Keratinocyte (primary cell): ENCODE results near the gene RNF4. TPM values are rescaled to one million over a fixed set of nuclear protein-coding genes. Genes with fewer than 3 reads are reported as not detected.

Source experiments
- DNase-seq: peaks from one replicate; pipeline ENCODE4 v3.0.0-alpha.2; 2011; ENCODE audit warnings: low read depth, missing footprints, low spot score
- FAIRE-seq: peaks from 2 replicates; lab custom pipeline; 2011; peaks lifted over from hg19 to GRCh38; lab: Jason Lieb, UNC
- H2AFZ ChIP-seq: 2 replicates; pipeline ENCODE4 v1.6.0; 2012; ENCODE audit warnings: low read length, control low read depth, inconsistent platforms; ENCODE audit not compliant: control insufficient read depth
- H3K27ac ChIP-seq: 2 replicates; pipeline ENCODE4 v1.5.1; 2011; ENCODE audit warnings: low read length; ENCODE audit not compliant: control insufficient read depth, insufficient read depth
- H3K27me3 ChIP-seq: 3 replicates; pipeline ENCODE4 v1.6.0; 2011; ENCODE audit warnings: low read length; ENCODE audit not compliant: control insufficient read depth, insufficient read depth; ENCODE audit errors: extremely low read depth
- H3K36me3 ChIP-seq, 2 experiments: 2 replicates in 1 of 2; 3 replicates in 1 of 2; pipeline ENCODE4 v1.5.1; 2011; ENCODE audit warnings: low read length in 2 of 2, mild to moderate bottlenecking in 1 of 2; ENCODE audit not compliant: control insufficient read depth in 2 of 2, insufficient read depth in 2 of 2; ENCODE audit errors: extremely low read depth in 1 of 2
- H3K4me1 ChIP-seq: 3 replicates; pipeline ENCODE4 v1.5.1; 2011; ENCODE audit warnings: low read length; ENCODE audit not compliant: control insufficient read depth, insufficient read depth; ENCODE audit errors: extremely low read depth
- H3K4me2 ChIP-seq: 3 replicates; pipeline ENCODE4 v1.6.0; 2011; ENCODE audit warnings: low read depth, low read length; ENCODE audit not compliant: control insufficient read depth, insufficient read depth; ENCODE audit errors: extremely low read depth
- H3K4me3 ChIP-seq, 3 experiments: fragments of 200-600 bp in 1 of 3; sonication (generic) in 1 of 3; 2 replicates in 2 of 3; 3 replicates in 1 of 3; pipeline ENCODE4 v1.5.1; 2011 to 2016; ENCODE audit warnings: low read length in 3 of 3, mild to moderate bottlenecking in 3 of 3, control low read depth in 2 of 3, inconsistent platforms in 1 of 3, low read depth in 1 of 3, mixed read lengths in 1 of 3, mixed run types in 1 of 3, moderate library complexity in 1 of 3; ENCODE audit not compliant: control insufficient read depth in 2 of 3, insufficient read depth in 2 of 3; ENCODE audit errors: extremely low read depth in 1 of 3
- H3K79me2 ChIP-seq: 2 replicates; pipeline ENCODE4 v1.6.0; 2012; ENCODE audit warnings: low read length; ENCODE audit not compliant: control insufficient read depth, insufficient read depth
- H3K9ac ChIP-seq: 3 replicates; pipeline ENCODE4 v1.6.0; 2011; ENCODE audit warnings: low read length; ENCODE audit not compliant: control insufficient read depth, insufficient read depth; ENCODE audit errors: extremely low read depth
- H3K9me1 ChIP-seq: 3 replicates; pipeline ENCODE4 v1.6.0; 2011; ENCODE audit warnings: low read length; ENCODE audit not compliant: control insufficient read depth, insufficient read depth; ENCODE audit errors: extremely low read depth
- H3K9me3 ChIP-seq: 2 replicates; pipeline ENCODE4 v1.5.1; 2012; ENCODE audit warnings: low read depth, low read length; ENCODE audit not compliant: control insufficient read depth
- H4K20me1 ChIP-seq: 3 replicates; pipeline ENCODE4 v1.6.0; 2011; ENCODE audit warnings: low read length; ENCODE audit not compliant: control insufficient read depth, insufficient read depth; ENCODE audit errors: extremely low read depth
- EZH2 ChIP-seq: IDR thresholded peaks from one replicate; pipeline ENCODE4 v1.6.1; 2012; ENCODE audit warnings: inconsistent platforms, mild to moderate bottlenecking, low read length, moderate library complexity
- dilution Hi-C: fragments of 300-500 bp; cut with MboI; formaldehyde crosslinking; loops from one replicate; pipeline ENCODE4 v1.7.0; 2020; ENCODE audit warnings: low sequenced_read_pairs; ENCODE audit not compliant: extremely low pct_ligation_motif_present
- polyA plus RNA-seq, 5 experiments: library from polyadenylated mRNA; depleted of rRNA in 3 of 5; stranded (reverse) in 3 of 5; stranded (forward) in 1 of 5; unstranded in 1 of 5; fragments of >200 nt; gene quantifications; 1 replicate in 1 of 5; 2 replicates in 3 of 5; 3 replicates in 1 of 5; pipeline versions ENCODE4 v1.2.1 to v1.2.3, GENCODE V29; 2011 to 2012; ENCODE audit warnings: missing spikeins in 2 of 5, low read depth in 1 of 5, low replicate concordance in 1 of 5
- TF ChIP-seq, protein P1 (sequence below), 3 experiments: IDR thresholded peaks in 1 of 3; conservative IDR thresholded peaks in 1 of 3; optimal IDR thresholded peaks in 1 of 3; 2 replicates in 2 of 3; 3 replicates in 1 of 3; pipeline versions ENCODE3 to v1.5.1; 2011; ENCODE audit warnings: low read length in 3 of 3, mild to moderate bottlenecking in 3 of 3, moderate library complexity in 2 of 3, control low read depth in 1 of 3, inconsistent platforms in 1 of 3; ENCODE audit not compliant: insufficient read depth in 2 of 3; ENCODE audit errors: extremely low read depth in 1 of 3

Gene RNF4
- polyA plus RNA-seq, 1 donor (not counting 4 experiments of a cell fraction or from before 2014, with no cell fraction given) = 63.6 TPM

DNA sequence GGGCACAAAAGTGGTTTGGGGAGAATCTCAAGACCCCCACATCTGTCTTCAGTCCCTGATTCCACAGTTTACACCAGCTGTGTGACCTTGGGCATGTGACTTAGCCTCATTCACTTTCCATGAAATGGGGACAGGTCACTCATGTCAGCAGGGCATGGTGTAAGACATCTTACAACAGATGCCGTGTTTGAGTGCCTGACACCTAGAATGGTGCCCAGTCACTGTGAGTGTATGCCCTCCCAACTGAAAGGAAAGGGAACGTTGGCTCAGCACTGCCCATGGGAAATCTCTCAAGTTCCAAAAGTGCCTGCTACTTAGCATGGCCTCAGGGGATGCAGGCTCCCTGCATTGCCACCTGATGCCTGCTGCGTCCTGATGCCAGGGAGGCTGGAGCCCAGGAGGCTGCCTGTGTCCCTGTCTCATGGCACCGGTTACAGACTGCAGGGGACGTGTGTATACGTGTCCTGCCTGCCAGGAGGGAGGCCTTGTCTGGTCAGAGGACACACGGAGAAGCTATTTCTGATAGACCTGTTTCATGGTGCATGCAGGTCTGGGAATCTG, 32.2 kb downstream of the RNF4 start:
- no peak overlapping the region for H2AFZ ChIP-seq
- H3K4me3 ChIP-seq = no peak overlapping the region
- H3K4me2 ChIP-seq = no peak overlapping the region
- H3K9me1 ChIP-seq = peaks cover 2% of the 10 kb centered on the region
- dilution Hi-C loops = no loop called here
- TF ChIP-seq, protein P1, sequence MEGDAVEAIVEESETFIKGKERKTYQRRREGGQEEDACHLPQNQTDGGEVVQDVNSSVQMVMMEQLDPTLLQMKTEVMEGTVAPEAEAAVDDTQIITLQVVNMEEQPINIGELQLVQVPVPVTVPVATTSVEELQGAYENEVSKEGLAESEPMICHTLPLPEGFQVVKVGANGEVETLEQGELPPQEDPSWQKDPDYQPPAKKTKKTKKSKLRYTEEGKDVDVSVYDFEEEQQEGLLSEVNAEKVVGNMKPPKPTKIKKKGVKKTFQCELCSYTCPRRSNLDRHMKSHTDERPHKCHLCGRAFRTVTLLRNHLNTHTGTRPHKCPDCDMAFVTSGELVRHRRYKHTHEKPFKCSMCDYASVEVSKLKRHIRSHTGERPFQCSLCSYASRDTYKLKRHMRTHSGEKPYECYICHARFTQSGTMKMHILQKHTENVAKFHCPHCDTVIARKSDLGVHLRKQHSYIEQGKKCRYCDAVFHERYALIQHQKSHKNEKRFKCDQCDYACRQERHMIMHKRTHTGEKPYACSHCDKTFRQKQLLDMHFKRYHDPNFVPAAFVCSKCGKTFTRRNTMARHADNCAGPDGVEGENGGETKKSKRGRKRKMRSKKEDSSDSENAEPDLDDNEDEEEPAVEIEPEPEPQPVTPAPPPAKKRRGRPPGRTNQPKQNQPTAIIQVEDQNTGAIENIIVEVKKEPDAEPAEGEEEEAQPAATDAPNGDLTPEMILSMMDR (optimal IDR thresholded peaks at IDR 0.05 in 1 of 3, IDR thresholded peaks at IDR 0.05 in 1 of 3, conservative IDR thresholded peaks at IDR 0.05 in 1 of 3; ENCODE audit: extremely low read depth in 1 of 3, insufficient read depth in 2 of 3, low read length in 3 of 3) = no peak
- no peak for TF ChIP-seq EZH2
- peaks cover 34% of the 10 kb centered on the region for H3K79me2 ChIP-seq
- H4K20me1 ChIP-seq = peaks cover 2% of the 10 kb centered on the region
- no peaks in the 10 kb centered on the region for H3K9me3 ChIP-seq
- FAIRE-seq (no peak), DNase-seq (no peak)
- no peak overlapping the region for H3K9ac ChIP-seq
- peaks cover 39 to 40% of the 10 kb centered on the region in 2 experiments for H3K36me3 ChIP-seq
- no peak overlapping the region for H3K27ac ChIP-seq
- no peaks in the 10 kb centered on the region for H3K27me3 ChIP-seq
- H3K4me1 ChIP-seq = no peaks in the 10 kb centered on the region

DNA sequence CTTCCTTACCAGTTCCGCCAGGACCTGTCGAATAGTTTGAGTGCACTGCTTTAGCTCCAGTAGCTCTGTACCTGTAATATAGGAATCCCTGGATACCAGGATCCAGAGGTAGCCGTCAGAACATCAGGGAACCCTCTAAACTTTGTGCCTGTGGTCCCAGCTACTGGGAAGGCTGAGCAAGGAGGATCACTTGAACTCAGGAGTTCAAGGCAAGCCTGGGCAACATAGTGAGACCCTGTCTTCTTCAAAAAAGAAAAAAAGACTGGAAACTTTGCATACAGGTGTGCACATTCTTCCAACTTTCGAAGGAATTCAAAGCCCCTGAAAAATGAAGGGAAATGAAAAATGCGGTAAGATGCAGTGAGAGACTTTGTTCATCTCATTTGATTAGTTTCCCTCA, 34.9 kb downstream of the RNF4 start:
- H3K27ac ChIP-seq = no peak overlapping the region
- H3K36me3 ChIP-seq = peaks cover 36 to 37% of the 10 kb centered on the region in 2 experiments
- no peak overlapping the region for H3K9ac ChIP-seq
- TF ChIP-seq, protein P1 (optimal IDR thresholded peaks at IDR 0.05 in 1 of 3, IDR thresholded peaks at IDR 0.05 in 1 of 3, conservative IDR thresholded peaks at IDR 0.05 in 1 of 3; ENCODE audit: extremely low read depth in 1 of 3, insufficient read depth in 2 of 3, low read length in 3 of 3) = no peak
- TF ChIP-seq EZH2 = no peak
- DNase-seq (no peak), FAIRE-seq (no peak)
- peaks cover 2% of the 10 kb centered on the region for H3K9me1 ChIP-seq
- H3K4me3 ChIP-seq = no peak overlapping the region
- no peak overlapping the region for H2AFZ ChIP-seq
- no peak overlapping the region for H3K4me2 ChIP-seq
- H3K9me3 ChIP-seq = no peaks in the 10 kb centered on the region
- peaks cover 43% of the 10 kb centered on the region for H3K79me2 ChIP-seq
- peaks cover 2% of the 10 kb centered on the region for H4K20me1 ChIP-seq
- dilution Hi-C loops = no loop called here
- H3K4me1 ChIP-seq = no peaks in the 10 kb centered on the region
- H3K27me3 ChIP-seq = no peaks in the 10 kb centered on the region
